Caco-2 (cell line): ENCODE measurements around the gene CCP110. TPM values are rescaled to one million over a fixed set of nuclear protein-coding genes. Genes with fewer than 3 reads are reported as not detected.
A peak's percentile ranks its signal among the peaks of the same experiment; 100 is the strongest.

Experiments
- BruUV-seq: library from RNA; stranded (reverse); fragments of 400-500 nt; replicated peaks from 2 replicates; lab custom pipeline; 2021; lab: Mats Ljungman, UMichigan
- CTCF ChIA-PET: fragments of 300-600 bp; sonication (Branson Sonifier 250); formaldehyde crosslinking; loops from one replicate; lab custom pipeline; 2022; ENCODE audit warnings: antibody characterized with exemption; lab: Charles Lee
- POLR2A ChIA-PET: fragments of 300-600 bp; sonication (Branson Sonifier 250); formaldehyde crosslinking; loops from one replicate; lab custom pipeline; 2022; ENCODE audit warnings: antibody characterized with exemption; lab: Charles Lee
- DNase-seq, 2 experiments: peaks; one replicate each; pipeline versions ENCODE4 v3.0.0 to v3.0.0-alpha.2; 2020 to 2022
- H3K27me3 ChIP-seq: replicated peaks from 2 replicates; pipeline ENCODE4 v1.6.0; 2011; ENCODE audit warnings: low read length; ENCODE audit not compliant: control insufficient read depth, insufficient read depth
- H3K36me3 ChIP-seq: 2 replicates; pipeline ENCODE4 v1.5.1; 2011; ENCODE audit warnings: low read length; ENCODE audit not compliant: control insufficient read depth, insufficient read depth
- H3K4me1 ChIP-seq: fragments of 250-450 bp; sonication (Bioruptor Pico); 2 replicates; pipeline ENCODE4 v1.5.1; 2020; ENCODE audit warnings: mild to moderate bottlenecking
- H3K4me3 ChIP-seq: 2 replicates; pipeline ENCODE4 v1.5.1; 2011; ENCODE audit warnings: low read depth, mild to moderate bottlenecking, control low read depth, low read length
- H3K9me3 ChIP-seq: fragments of 250-450 bp; sonication (Bioruptor Pico); 2 replicates; pipeline ENCODE4 v1.5.1; 2020; ENCODE audit warnings: mild to moderate bottlenecking, moderate library complexity
- H3K27ac Mint-ChIP-seq: one replicate; pipeline ENCODE4 v1.8.0; 2022; ENCODE audit warnings: mixed read lengths; ENCODE audit not compliant: unreplicated experiment
- H3K27me3 Mint-ChIP-seq: one replicate; pipeline ENCODE4 v1.8.0; 2022; ENCODE audit warnings: mixed read lengths; ENCODE audit not compliant: insufficient read depth, unreplicated experiment
- H3K36me3 Mint-ChIP-seq: one replicate; pipeline ENCODE4 v1.8.0; 2022; ENCODE audit warnings: mild to moderate bottlenecking, mixed read lengths; ENCODE audit not compliant: insufficient read depth, unreplicated experiment
- H3K4me1 Mint-ChIP-seq: one replicate; pipeline ENCODE4 v1.8.0; 2022; ENCODE audit warnings: low read depth, mixed read lengths; ENCODE audit not compliant: unreplicated experiment
- H3K4me3 Mint-ChIP-seq: one replicate; pipeline ENCODE4 v1.8.0; 2022; ENCODE audit warnings: mild to moderate bottlenecking, moderate library complexity, mixed read lengths; ENCODE audit not compliant: unreplicated experiment
- H3K9me3 Mint-ChIP-seq: one replicate; pipeline ENCODE4 v1.8.0; 2022; ENCODE audit warnings: mixed read lengths; ENCODE audit not compliant: unreplicated experiment
- CTCF ChIP-seq, 2 experiments: fragments of 200-600 bp in 1 of 2; IDR thresholded peaks; 1 replicate in 1 of 2; 2 replicates in 1 of 2; pipeline versions ENCODE4 v1.5.1 to v1.8.0; 2011 to 2022; ENCODE audit warnings: antibody characterized with exemption in 1 of 2, control low read depth in 1 of 2, inconsistent platforms in 1 of 2, low read depth in 1 of 2, low read length in 1 of 2, mild to moderate bottlenecking in 1 of 2, moderate library complexity in 1 of 2; ENCODE audit not compliant: insufficient read depth in 1 of 2, severe bottlenecking in 1 of 2, unreplicated experiment in 1 of 2
- intact Hi-C: fragments of 100-400 bp; cut with micrococcal nuclease; formaldehyde crosslinking; loops from one replicate; pipeline ENCODE4 v1.10.0; 2022; ENCODE audit not compliant: unreplicated experiment
- total RNA-seq: library from RNA; stranded (reverse); gene quantifications from 2 replicates; pipeline ENCODE4 v1.2.3, GENCODE V29; 2022

CCP110 gene
- total RNA-seq, 1 experiment from 2014 or later, result 7.5 TPM

GRCh38 chr16:19522760-19523159, 982 bp upstream of the CCP110 start:
- DNase-seq, result no peak
- Mint-ChIP-seq H3K4me1 (peaks cover 11% of the 10 kb centered on the region), H3K4me3 (peak overlapping the region; percentile 79), H3K27me3 (no peaks in the 10 kb centered on the region), H3K36me3 (peaks cover 12% of the 10 kb centered on the region), H3K27ac (no peak overlapping the region), H3K9me3 (no peaks in the 10 kb centered on the region)
- POLR2A ChIA-PET, result no interaction called here
- H3K4me3 ChIP-seq, result no peak overlapping the region
- H3K4me1 ChIP-seq, result peaks cover 11% of the 10 kb centered on the region; the same call in 1 of the 2 replicates
- CTCF ChIA-PET, result interaction anchor here (1.8 kb wide), 1 partner anchor 20 kb away, joined by 4 read pairs; no protein-coding TSS in a partner anchor
- intact Hi-C loops, result loop anchor here (2.0 kb wide), 1 partner anchor 732 kb away; the partner anchor contains the start of gene RPS15A
- no TSS peak for BruUV-seq
- TF ChIP-seq CTCF (IDR thresholded peaks at IDR 0.05; ENCODE audit: insufficient read depth in 1 of 2, low read depth in 1 of 2, low read length in 1 of 2, severe bottlenecking in 1 of 2, unreplicated experiment in 1 of 2), result no peak
- H3K36me3 ChIP-seq, result no peaks in the 10 kb centered on the region
- no peaks in the 10 kb centered on the region for H3K27me3 ChIP-seq
- H3K9me3 ChIP-seq, result no peaks in the 10 kb centered on the region

GRCh38 chr16:19523184-19523558, 571 bp upstream of the CCP110 start:
- TF ChIP-seq CTCF (IDR thresholded peaks at IDR 0.05; ENCODE audit: insufficient read depth in 1 of 2, low read depth in 1 of 2, low read length in 1 of 2, severe bottlenecking in 1 of 2, unreplicated experiment in 1 of 2), result no peak

GRCh38 chr16:19524356-19524615, 544 bp downstream of the CCP110 start:
- intact Hi-C loops, result no loop called here
- H3K4me1 Mint-ChIP-seq, result peaks cover 11% of the 10 kb centered on the region

More at GRCh38 chr16:19523184-19523558, 571 bp upstream of the CCP110 start:
- no peaks in the 10 kb centered on the region for H3K36me3 ChIP-seq
- intact Hi-C loops, result loop anchor here (2.0 kb wide), 1 partner anchor 732 kb away; the partner anchor contains the start of gene RPS15A
- no peak overlapping the region for H3K27ac Mint-ChIP-seq
- no peaks in the 10 kb centered on the region for H3K9me3 Mint-ChIP-seq
- no peaks in the 10 kb centered on the region for H3K27me3 Mint-ChIP-seq
- H3K4me1 Mint-ChIP-seq, result peaks cover 11% of the 10 kb centered on the region
- H3K27me3 ChIP-seq, result no peaks in the 10 kb centered on the region
- no peaks in the 10 kb centered on the region for H3K9me3 ChIP-seq
- peaks cover 11% of the 10 kb centered on the region; the same call in 1 of the 2 replicates for H3K4me1 ChIP-seq
- peaks cover 12% of the 10 kb centered on the region for H3K36me3 Mint-ChIP-seq
- POLR2A ChIA-PET, result no interaction called here
- BruUV-seq, result no TSS peak
- no peak overlapping the region for H3K4me3 ChIP-seq
- no peak for DNase-seq
- CTCF ChIA-PET, result interaction anchor here (1.8 kb wide), 1 partner anchor 21 kb away, joined by 4 read pairs; no protein-coding TSS in a partner anchor
- H3K4me3 Mint-ChIP-seq, result peak overlapping the region; percentile 79

More at GRCh38 chr16:19524356-19524615, 544 bp downstream of the CCP110 start:
- Mint-ChIP-seq H3K9me3 (no peaks in the 10 kb centered on the region), H3K27ac (no peak overlapping the region), H3K27me3 (no peaks in the 10 kb centered on the region), H3K4me3 (peak overlapping the region; percentile 79), H3K36me3 (peaks cover 17% of the 10 kb centered on the region)
- ChIA-PET CTCF (interaction anchor here (0.6 to 1.8 kb wide), 3 partner anchors 22 to 59 kb away, joined by 3 to 4 read pairs (median 3); no protein-coding TSS in a partner anchor), POLR2A (interaction anchor here (0.6 kb wide), 1 partner anchor 59 kb away, joined by 3 read pairs; no protein-coding TSS in a partner anchor)
- Histone ChIP-seq H3K9me3 (no peaks in the 10 kb centered on the region), H3K36me3 (no peaks in the 10 kb centered on the region), H3K4me1 (peaks cover 11% of the 10 kb centered on the region; the same call in 1 of the 2 replicates), H3K27me3 (no peaks in the 10 kb centered on the region), H3K4me3 (peak overlapping the region; percentile 82)
- TF ChIP-seq CTCF (IDR thresholded peaks at IDR 0.05; ENCODE audit: insufficient read depth in 1 of 2, low read depth in 1 of 2, low read length in 1 of 2, severe bottlenecking in 1 of 2, unreplicated experiment in 1 of 2), result no peak
- no TSS peak for BruUV-seq
- DNase-seq, result no peak
